HT1080 (cell line): ENCODE results near the gene MFAP3. TPM values are rescaled to one million over a fixed set of nuclear protein-coding genes. Genes with fewer than 3 reads are reported as not detected.
A peak's percentile ranks its signal among the peaks of the same experiment; 100 is the strongest.
"Not testable (repeated sequence)": the region's sequence is repeated elsewhere in the genome, so short reads cannot be mapped to it uniquely, and the experiment has no call there.

ENCODE experiments used
- DNase-seq: peaks from one replicate; pipeline ENCODE4 v3.0.0-alpha.2; 2015; ENCODE audit warnings: low read depth
- polyA plus RNA-seq, 2 experiments: library from polyadenylated mRNA; depleted of rRNA; stranded (reverse); fragments of >200 nt; gene quantifications; 2 replicates each; pipeline ENCODE4 v1.2.3, GENCODE V29; 2015
- total RNA-seq: library from RNA; depleted of rRNA; stranded (reverse); fragments of >200 nt; shearing (Covaris generic); gene quantifications from 2 replicates; pipeline ENCODE4 v1.2.3, GENCODE V29; 2014; rRNA removed

MFAP3 gene
- 40.6 and 52.3 TPM in 2 replicates for total RNA-seq
- 31.8 and 39.1 TPM in 2 replicates for polyA plus RNA-seq (2015; cell fraction: cytosol; rRNA removed)
- polyA plus RNA-seq (2015; cell fraction: nucleus; rRNA removed), result 57.0 and 67.1 TPM in 2 replicates

GRCh38 chr5:154038707-154039457 is at the start of gene MFAP3, which contains the start of gene FAM114A2:
Gene MFAP3 (plus strand): TSS chr5:154038967. CDS start chr5:154049723, 10,756 bp downstream.
Gene FAM114A2 (minus strand): TSS chr5:154038910. CDS start chr5:154034953, 3,957 bp downstream.
- peak; percentile 87 for DNase-seq

GRCh38 chr5:153991168-153991567 is 47.6 kb upstream of the MFAP3 start:
- no peak for DNase-seq

- no peak for DNase-seq
Observed at GRCh38 chr5:153998010-153998409, 40.8 kb upstream of the MFAP3 start.

- DNase-seq, result no peak
Observed at GRCh38 chr5:153998768-153999167, 40.0 kb upstream of the MFAP3 start.

- no peak for DNase-seq
Observed at GRCh38 chr5:153999995-154000394, 38.8 kb upstream of the MFAP3 start.

GRCh38 chr5:154000703-154001102 is 38.1 kb upstream of the MFAP3 start:
- no peak for DNase-seq

- no peak for DNase-seq
Observed at GRCh38 chr5:154002093-154002492, 36.7 kb upstream of the MFAP3 start.

GRCh38 chr5:154002511-154003020 is 36.2 kb upstream of the MFAP3 start:
- DNase-seq, result no peak

- DNase-seq, result no peak
Observed at GRCh38 chr5:154005648-154006047, 33.1 kb upstream of the MFAP3 start.

- DNase-seq, result peak; percentile 30
Observed at GRCh38 chr5:154010660-154011059, 28.1 kb upstream of the MFAP3 start.

- no peak for DNase-seq
Observed at GRCh38 chr5:154015071-154015693, 23.6 kb upstream of the MFAP3 start.

GRCh38 chr5:154018919-154019318 is 19.8 kb upstream of the MFAP3 start:
- DNase-seq, result not testable (repeated sequence)

- no peak for DNase-seq
Observed at GRCh38 chr5:154025951-154026350, 12.8 kb upstream of the MFAP3 start.

- no peak for DNase-seq
Observed at GRCh38 chr5:154031937-154032489, 6.8 kb upstream of the MFAP3 start.

GRCh38 chr5:154034944-154035343 is 3.8 kb upstream of the MFAP3 start:
- no peak for DNase-seq

- no peak for DNase-seq
Observed at GRCh38 chr5:154038261-154038706, 483 bp upstream of the MFAP3 start.

- no peak for DNase-seq
Observed at GRCh38 chr5:154039458-154039829, 677 bp downstream of the MFAP3 start.

- DNase-seq, result no peak
Observed at GRCh38 chr5:154042766-154043165, 4.0 kb downstream of the MFAP3 start.

- no peak for DNase-seq
Observed at GRCh38 chr5:154044099-154044498, 5.3 kb downstream of the MFAP3 start.

- DNase-seq, result no peak
Observed at GRCh38 chr5:154044581-154044980, 5.8 kb downstream of the MFAP3 start.

- no peak for DNase-seq
Observed at GRCh38 chr5:154046486-154046885, 7.7 kb downstream of the MFAP3 start.

GRCh38 chr5:154047324-154047723 is 8.6 kb downstream of the MFAP3 start:
- no peak for DNase-seq
